Osteocyte (in vitro differentiated cells): ENCODE results near the gene FOXO6. TPM values are rescaled to one million over a fixed set of nuclear protein-coding genes. Genes with fewer than 3 reads are reported as not detected.
A peak's percentile ranks its signal among the peaks of the same experiment; 100 is the strongest.

Experiments
- DNase-seq: peaks from one replicate; pipeline ENCODE4 v3.0.0; 2021; ENCODE audit warnings: mixed read lengths; ENCODE audit not compliant: unreplicated experiment; ENCODE audit errors: extremely low spot score
- H3K27ac Mint-ChIP-seq: one replicate; pipeline ENCODE4 v1.8.0; 2021; ENCODE audit warnings: mild to moderate bottlenecking, mixed read lengths; ENCODE audit not compliant: unreplicated experiment
- H3K27me3 Mint-ChIP-seq: one replicate; pipeline ENCODE4 v1.8.0; 2021; ENCODE audit warnings: mixed read lengths; ENCODE audit not compliant: unreplicated experiment
- H3K36me3 Mint-ChIP-seq: one replicate; pipeline ENCODE4 v1.8.0; 2021; ENCODE audit warnings: mixed read lengths; ENCODE audit not compliant: unreplicated experiment
- H3K4me1 Mint-ChIP-seq: one replicate; pipeline ENCODE4 v1.8.0; 2021; ENCODE audit warnings: mixed read lengths; ENCODE audit not compliant: unreplicated experiment
- H3K4me3 Mint-ChIP-seq: one replicate; pipeline ENCODE4 v1.8.0; 2021; ENCODE audit warnings: mild to moderate bottlenecking, moderate library complexity, mixed read lengths; ENCODE audit not compliant: unreplicated experiment
- H3K9me3 Mint-ChIP-seq: one replicate; pipeline ENCODE4 v1.8.0; 2021; ENCODE audit warnings: mixed read lengths; ENCODE audit not compliant: unreplicated experiment
- CTCF ChIP-seq: fragments of 200-600 bp; sonication (generic); IDR thresholded peaks from 2 replicates; pipeline ENCODE4 v1.5.0; 2021; ENCODE audit warnings: antibody characterized with exemption, mild to moderate bottlenecking, moderate library complexity
- total RNA-seq: library from RNA; stranded (reverse); gene quantifications from 2 replicates; pipeline ENCODE4 v1.2.1, GENCODE V29; 2021

The FOXO6 gene
- total RNA-seq, 1 donor from 2014 or later = 0.99 TPM

- no peak overlapping the region for H3K4me3 Mint-ChIP-seq
- DNase-seq = peak; percentile 78
- H3K36me3 Mint-ChIP-seq = no peaks in the 10 kb centered on the region
- H3K27ac Mint-ChIP-seq = peak overlapping the region; percentile 57
- peaks cover 4% of the 10 kb centered on the region for H3K27me3 Mint-ChIP-seq
- H3K4me1 Mint-ChIP-seq = peaks cover 20% of the 10 kb centered on the region
- no peak for TF ChIP-seq CTCF
- no peaks in the 10 kb centered on the region for H3K9me3 Mint-ChIP-seq
Observed at GRCh38 chr1:41319807-41320711, 41.2 kb upstream of the FOXO6 start.

- Mint-ChIP-seq H3K4me1 (peaks cover 20% of the 10 kb centered on the region), H3K27me3 (peaks cover 4% of the 10 kb centered on the region)
Observed at GRCh38 chr1:41320895-41321676, 40.1 kb upstream of the FOXO6 start.

GRCh38 chr1:41322101-41322661 is 39.1 kb upstream of the FOXO6 start:
- no peaks in the 10 kb centered on the region for H3K36me3 Mint-ChIP-seq
- peaks cover 4% of the 10 kb centered on the region for H3K27me3 Mint-ChIP-seq
- DNase-seq = no peak
- no peak overlapping the region for H3K27ac Mint-ChIP-seq
- no peak for TF ChIP-seq CTCF
- H3K9me3 Mint-ChIP-seq = no peaks in the 10 kb centered on the region
- H3K4me3 Mint-ChIP-seq = no peak overlapping the region
- H3K4me1 Mint-ChIP-seq = peaks cover 20% of the 10 kb centered on the region

More at GRCh38 chr1:41320895-41321676, 40.1 kb upstream of the FOXO6 start:
- Mint-ChIP-seq H3K4me3 (no peak overlapping the region), H3K27ac (no peak overlapping the region), H3K36me3 (no peaks in the 10 kb centered on the region), H3K9me3 (no peaks in the 10 kb centered on the region)
- DNase-seq = peak; percentile 65
- no peak for TF ChIP-seq CTCF

- peak; percentile 51 for TF ChIP-seq CTCF
- Mint-ChIP-seq H3K27me3 (peaks cover 4% of the 10 kb centered on the region), H3K4me3 (no peak overlapping the region), H3K27ac (no peak overlapping the region), H3K4me1 (peaks cover 17% of the 10 kb centered on the region), H3K36me3 (no peaks in the 10 kb centered on the region), H3K9me3 (no peaks in the 10 kb centered on the region)
- peak; percentile 81 for DNase-seq
Observed at GRCh38 chr1:41322835-41323234, 38.4 kb upstream of the FOXO6 start.
